Mucosa of descending colon (tissue), 3 donors: ENCODE results near the gene CNN2. TPM values are rescaled to one million over a fixed set of nuclear protein-coding genes. Genes with fewer than 3 reads are reported as not detected.

Source experiments
- ATAC-seq: fragments of 200-7000 bp; cut with Tn5 transposase; one replicate; pipeline ENCODE4 v1.9.1; 2020; ENCODE audit warnings: mild to moderate bottlenecking, moderate library complexity
- DNase-seq, 3 donors: peaks; one replicate each; pipeline ENCODE4 v3.0.0-alpha.2; 2020
- H3K36me3 ChIP-seq: fragments of 200-600 bp; one replicate; pipeline ENCODE4 v1.8.0; 2021; ENCODE audit warnings: low read depth, mild to moderate bottlenecking
- H3K4me1 ChIP-seq: fragments of 200-600 bp; one replicate; pipeline ENCODE4 v1.8.0; 2021; ENCODE audit warnings: low read depth, mild to moderate bottlenecking
- H3K4me3 ChIP-seq: fragments of 200-600 bp; one replicate; pipeline ENCODE4 v1.8.0; 2021; ENCODE audit warnings: mild to moderate bottlenecking
- H3K9me3 ChIP-seq: fragments of 200-600 bp; one replicate; pipeline ENCODE4 v1.8.0; 2021; ENCODE audit warnings: mild to moderate bottlenecking
- intact Hi-C, 2 donors: fragments of 100-400 bp; cut with DNase I in 1 of 2; cut with micrococcal nuclease in 1 of 2; formaldehyde crosslinking; loops; one replicate each; pipeline versions ENCODE4 v1.11.0 to v1.11.1; 2022; cut with DNase I, micrococcal nuclease
- total RNA-seq, 3 donors: library from RNA; stranded (reverse); fragmentation: NEBNext Ultra II Directional in 2 of 3; extraction: Animal tissue kit (Norgen Biotek cat#: 25700) in 2 of 3; gene quantifications; one replicate each; pipeline versions ENCODE4 v1.2.1 to v1.2.4, GENCODE V29; 2021 to 2023
- TF ChIP-seq, protein P1 (sequence below): fragments of 200-600 bp; IDR thresholded peaks from one replicate; pipeline ENCODE4 v1.8.0; 2022; ENCODE audit warnings: antibody characterized with exemption, mild to moderate bottlenecking
- donor health status: DM: no; HTN: no; CAD: no; lungs with moderate emphysema.
- donor health status: DM: no; HTN: no; CAD: no.
- donor health status: DM: no; HTN: yes; CAD: no.

CNN2 gene
- total RNA-seq, 3 donors from 2014 or later = 65.0 to 88.8 (median 84.7) TPM

DNA sequence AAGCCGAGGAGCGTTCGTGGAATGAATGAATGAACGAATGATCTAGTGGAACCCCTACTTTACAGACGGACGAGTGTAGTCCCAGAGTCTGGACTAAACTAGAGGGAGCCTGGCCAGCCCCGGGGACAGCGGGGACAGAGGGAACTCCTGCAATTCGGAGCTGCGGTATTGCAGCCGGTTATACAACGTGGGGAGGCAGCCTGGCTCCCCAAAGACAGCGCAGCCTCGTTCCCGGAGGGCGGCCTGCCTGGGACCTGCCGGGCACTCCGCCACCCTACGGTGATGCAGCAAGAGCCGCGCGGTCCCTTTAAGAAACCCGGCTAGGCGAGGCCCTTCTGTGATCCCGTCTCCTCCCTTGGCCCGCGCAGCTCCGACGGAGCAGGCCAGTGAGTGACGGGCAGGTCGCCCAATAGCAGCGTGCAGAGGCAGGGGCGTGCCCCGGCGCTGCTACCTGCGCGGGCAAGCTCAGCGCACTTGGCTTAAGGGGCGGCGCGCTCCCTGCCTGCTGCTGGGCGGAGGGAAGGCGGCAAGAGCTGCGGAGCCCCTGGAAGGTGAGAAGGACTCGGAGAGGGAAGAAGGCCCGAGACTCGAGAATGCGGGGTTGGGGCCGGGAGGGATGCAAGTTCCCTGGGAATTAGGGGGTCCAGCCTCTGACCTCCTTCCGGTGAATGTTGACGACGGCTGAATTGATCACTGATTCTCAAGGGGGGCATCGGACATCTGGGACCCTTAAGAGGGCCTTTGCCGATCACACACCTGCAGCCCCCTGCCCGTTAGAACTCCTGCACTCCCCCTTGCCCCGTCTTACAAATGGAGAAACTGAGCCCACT is 13.5 kb downstream of the CNN2 start, which contains the start of gene ABCA7:
ABCA7 (plus strand) TSS at position 462 of the 830 bp plus-strand sequence. CDS start 1,255 bp downstream, outside the sequence.
- peak; percentile 83 for ATAC-seq
- peaks cover 41% of the 10 kb centered on the region for H3K4me1 ChIP-seq
- TF ChIP-seq, protein P1, sequence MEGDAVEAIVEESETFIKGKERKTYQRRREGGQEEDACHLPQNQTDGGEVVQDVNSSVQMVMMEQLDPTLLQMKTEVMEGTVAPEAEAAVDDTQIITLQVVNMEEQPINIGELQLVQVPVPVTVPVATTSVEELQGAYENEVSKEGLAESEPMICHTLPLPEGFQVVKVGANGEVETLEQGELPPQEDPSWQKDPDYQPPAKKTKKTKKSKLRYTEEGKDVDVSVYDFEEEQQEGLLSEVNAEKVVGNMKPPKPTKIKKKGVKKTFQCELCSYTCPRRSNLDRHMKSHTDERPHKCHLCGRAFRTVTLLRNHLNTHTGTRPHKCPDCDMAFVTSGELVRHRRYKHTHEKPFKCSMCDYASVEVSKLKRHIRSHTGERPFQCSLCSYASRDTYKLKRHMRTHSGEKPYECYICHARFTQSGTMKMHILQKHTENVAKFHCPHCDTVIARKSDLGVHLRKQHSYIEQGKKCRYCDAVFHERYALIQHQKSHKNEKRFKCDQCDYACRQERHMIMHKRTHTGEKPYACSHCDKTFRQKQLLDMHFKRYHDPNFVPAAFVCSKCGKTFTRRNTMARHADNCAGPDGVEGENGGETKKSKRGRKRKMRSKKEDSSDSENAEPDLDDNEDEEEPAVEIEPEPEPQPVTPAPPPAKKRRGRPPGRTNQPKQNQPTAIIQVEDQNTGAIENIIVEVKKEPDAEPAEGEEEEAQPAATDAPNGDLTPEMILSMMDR = no peak
- H3K4me3 ChIP-seq = peak within 1 kb of the TSS; percentile 19
- DNase-seq = peak; percentile 99 to 100 (median 99)
- no peaks in the 10 kb centered on the region for H3K36me3 ChIP-seq
- no peaks in the 10 kb centered on the region for H3K9me3 ChIP-seq
- intact Hi-C loops = no loop called here

GRCh38 chr19:1040476-1041271 is 14.3 kb downstream of the CNN2 start:
- intact Hi-C loops = no loop called here
- Histone ChIP-seq H3K36me3 (no peaks in the 10 kb centered on the region), H3K4me1 (peaks cover 41% of the 10 kb centered on the region), H3K9me3 (no peaks in the 10 kb centered on the region), H3K4me3 (peak overlapping the region; percentile 19)
- ATAC-seq (peak; percentile 65), DNase-seq (peak; percentile 93 to 96 (median 95))
- TF ChIP-seq, protein P1 = no peak

- Histone ChIP-seq H3K4me3 (no peak overlapping the region), H3K4me1 (peaks cover 41% of the 10 kb centered on the region), H3K36me3 (no peaks in the 10 kb centered on the region), H3K9me3 (no peaks in the 10 kb centered on the region)
- TF ChIP-seq, protein P1 = no peak
- peak in 1 of 3 donors; percentile 62 for DNase-seq
- ATAC-seq = peak; percentile 1
- intact Hi-C loops = no loop called here
These were observed 14.9 kb downstream of the CNN2 start for GRCh38 chr19:1041272-1041834.

DNA sequence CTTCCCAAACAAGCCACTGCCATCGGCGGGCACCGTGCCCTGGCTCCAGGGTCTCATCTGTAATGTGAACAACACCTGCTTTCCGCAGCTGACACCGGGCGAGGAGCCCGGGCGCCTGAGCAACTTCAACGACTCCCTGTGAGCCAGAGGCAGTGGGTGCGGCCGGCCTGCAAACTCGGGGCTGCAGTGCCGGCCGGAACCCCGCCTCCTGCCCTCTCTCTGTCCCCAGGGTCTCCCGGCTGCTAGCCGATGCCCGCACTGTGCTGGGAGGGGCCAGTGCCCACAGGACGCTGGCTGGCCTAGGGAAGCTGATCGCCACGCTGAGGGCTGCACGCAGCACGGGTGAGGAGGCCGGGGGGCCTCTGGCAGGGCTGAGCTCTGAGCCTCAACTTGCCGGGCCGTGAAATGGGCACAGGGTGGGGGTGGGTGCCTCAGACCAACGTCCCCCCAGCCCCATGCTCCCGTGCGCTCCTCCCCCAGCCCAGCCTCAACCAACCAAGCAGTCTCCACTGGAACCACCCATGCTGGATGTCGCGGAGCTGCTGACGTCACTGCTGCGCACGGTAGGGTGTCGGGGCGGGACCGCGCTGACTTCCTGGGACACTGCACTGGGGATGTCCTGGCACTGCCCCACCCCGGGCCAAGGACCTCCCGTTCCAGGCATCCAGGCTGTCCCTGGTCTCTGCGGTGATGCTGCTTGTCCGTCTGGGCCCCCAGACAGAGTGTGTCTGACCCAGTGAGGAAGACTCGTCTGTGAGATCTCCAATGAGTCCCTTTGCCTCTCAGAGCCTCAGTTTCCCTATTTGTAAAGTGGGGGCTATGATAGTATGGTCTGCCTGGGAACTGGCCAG is 15.7 kb downstream of the CNN2 start:
- Histone ChIP-seq H3K9me3 (no peaks in the 10 kb centered on the region), H3K4me3 (no peak overlapping the region), H3K36me3 (no peaks in the 10 kb centered on the region), H3K4me1 (peaks cover 41% of the 10 kb centered on the region)
- DNase-seq = peak; percentile 92 to 95 (median 94)
- TF ChIP-seq, protein P1 = no peak
- peak; percentile 72 for ATAC-seq
- intact Hi-C loops = no loop called here
